Suprapubic skin (tissue), 4 donors: ENCODE measurements around the gene GPATCH4. TPM values are rescaled to one million over a fixed set of nuclear protein-coding genes. Genes with fewer than 3 reads are reported as not detected.
A peak's percentile ranks its signal among the peaks of the same experiment; 100 is the strongest.

Experiments used
- DNase-seq, 2 donors: peaks; one replicate each; pipeline ENCODE4 v3.0.0-alpha.2; 2019; ENCODE audit warnings: low spot score in 2 of 2
- H3K27ac ChIP-seq: fragments of 200-600 bp; sonication (generic); one replicate; pipeline ENCODE4 v1.5.1; 2019
- H3K27me3 ChIP-seq: fragments of 200-600 bp; sonication (generic); one replicate; pipeline ENCODE4 v1.5.1; 2019
- H3K36me3 ChIP-seq: fragments of 200-600 bp; sonication (generic); one replicate; pipeline ENCODE4 v1.5.1; 2019
- H3K4me1 ChIP-seq: fragments of 200-600 bp; sonication (generic); one replicate; pipeline ENCODE4 v1.5.1; 2019
- H3K4me3 ChIP-seq: fragments of 200-600 bp; sonication (generic); one replicate; pipeline ENCODE4 v1.5.1; 2019; ENCODE audit warnings: mild to moderate bottlenecking
- H3K9me3 ChIP-seq: fragments of 200-600 bp; sonication (generic); one replicate; pipeline ENCODE4 v1.5.1; 2019
- EP300 ChIP-seq: sonication (generic); formaldehyde crosslinking; IDR thresholded peaks from one replicate; pipeline ENCODE4 v1.6.1; 2017; ENCODE audit warnings: antibody characterized with exemption
- POLR2A ChIP-seq, 2 donors: fragments of 450-650 bp; IDR thresholded peaks; one replicate each; pipeline ENCODE4 v1.6.1; 2017; ENCODE audit warnings: antibody characterized with exemption in 2 of 2, mild to moderate bottlenecking in 2 of 2, moderate library complexity in 2 of 2
- POLR2AphosphoS5 ChIP-seq, 3 donors: sonication (generic); formaldehyde crosslinking; IDR thresholded peaks; one replicate each; pipeline ENCODE4 v1.6.1; 2017; ENCODE audit warnings: antibody characterized with exemption in 3 of 3
- WGBS: methylation state at CpG from one replicate; pipeline ENCODE4 v1.1.5; 2018; 5-methylcytosine and 5-hydroxymethylcytosine counted together
- total RNA-seq, 4 donors: library from RNA; depleted of rRNA; stranded (reverse); fragments of >200 nt; gene quantifications; one replicate each; pipeline ENCODE4 v1.1.0, GENCODE V29; 2016
- TF ChIP-seq, protein P1 (sequence below), 2 donors: fragments of 200-600 bp in 1 of 2; fragments of 450-650 bp in 1 of 2; sonication (generic) in 1 of 2; IDR thresholded peaks; one replicate each; pipeline ENCODE4 v1.5.1; 2016 to 2019; ENCODE audit warnings: antibody characterized with exemption in 2 of 2, mild to moderate bottlenecking in 1 of 2, moderate library complexity in 1 of 2

GPATCH4 gene
- total RNA-seq, 4 donors from 2014 or later: 15.9 to 25.1 (median 20.5) TPM

DNA sequence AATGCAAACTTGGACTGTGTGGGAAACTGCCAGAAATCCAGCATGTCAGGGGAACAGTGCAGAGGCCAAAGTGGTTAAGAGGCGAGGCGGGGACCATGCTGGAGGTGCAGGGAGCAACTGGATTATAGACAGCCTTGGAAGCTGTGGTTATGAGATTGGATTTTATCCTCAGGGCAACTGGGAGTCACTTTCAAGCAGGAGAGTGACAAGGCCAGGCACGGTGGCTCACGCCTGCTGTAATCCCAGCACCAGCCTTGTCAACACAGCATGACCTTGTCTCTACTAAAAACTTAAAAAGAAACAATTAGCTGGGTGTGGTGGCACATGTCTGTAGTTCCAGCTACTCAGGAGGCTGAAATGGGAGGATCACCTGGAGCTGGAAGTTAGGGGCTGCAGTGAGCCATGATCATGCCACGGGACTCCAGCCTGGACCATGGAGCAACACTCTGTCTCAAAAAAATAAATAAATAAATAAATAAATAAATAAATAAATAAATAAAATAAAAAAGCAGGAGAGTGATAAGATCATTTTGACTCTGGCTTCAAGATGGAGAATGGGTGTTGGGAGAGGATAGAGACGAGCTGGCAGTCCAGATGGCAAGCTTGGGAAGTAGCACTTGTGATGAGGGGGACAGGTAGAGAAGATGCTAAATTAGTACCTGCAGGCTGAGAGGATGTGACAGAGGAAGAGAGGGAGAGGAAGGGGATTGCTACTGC lies 21.5 kb upstream of the GPATCH4 start:
- H3K9me3 ChIP-seq: no peaks in the 10 kb centered on the region
- no peaks in the 10 kb centered on the region for H3K36me3 ChIP-seq
- no peak overlapping the region for H3K4me3 ChIP-seq
- TF ChIP-seq POLR2AphosphoS5 (IDR thresholded peaks at IDR 0.05) (no peak), EP300 (no peak), POLR2A (IDR thresholded peaks at IDR 0.05) (no peak)
- TF ChIP-seq, protein P1, sequence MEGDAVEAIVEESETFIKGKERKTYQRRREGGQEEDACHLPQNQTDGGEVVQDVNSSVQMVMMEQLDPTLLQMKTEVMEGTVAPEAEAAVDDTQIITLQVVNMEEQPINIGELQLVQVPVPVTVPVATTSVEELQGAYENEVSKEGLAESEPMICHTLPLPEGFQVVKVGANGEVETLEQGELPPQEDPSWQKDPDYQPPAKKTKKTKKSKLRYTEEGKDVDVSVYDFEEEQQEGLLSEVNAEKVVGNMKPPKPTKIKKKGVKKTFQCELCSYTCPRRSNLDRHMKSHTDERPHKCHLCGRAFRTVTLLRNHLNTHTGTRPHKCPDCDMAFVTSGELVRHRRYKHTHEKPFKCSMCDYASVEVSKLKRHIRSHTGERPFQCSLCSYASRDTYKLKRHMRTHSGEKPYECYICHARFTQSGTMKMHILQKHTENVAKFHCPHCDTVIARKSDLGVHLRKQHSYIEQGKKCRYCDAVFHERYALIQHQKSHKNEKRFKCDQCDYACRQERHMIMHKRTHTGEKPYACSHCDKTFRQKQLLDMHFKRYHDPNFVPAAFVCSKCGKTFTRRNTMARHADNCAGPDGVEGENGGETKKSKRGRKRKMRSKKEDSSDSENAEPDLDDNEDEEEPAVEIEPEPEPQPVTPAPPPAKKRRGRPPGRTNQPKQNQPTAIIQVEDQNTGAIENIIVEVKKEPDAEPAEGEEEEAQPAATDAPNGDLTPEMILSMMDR (IDR thresholded peaks at IDR 0.05): no peak
- DNase-seq: no peak
- no peak overlapping the region for H3K27ac ChIP-seq
- WGBS: 74% methylated on average over 6 of the region's 6 CpGs
- peaks cover 91% of the 10 kb centered on the region for H3K27me3 ChIP-seq
- H3K4me1 ChIP-seq: peaks cover 21% of the 10 kb centered on the region

DNA sequence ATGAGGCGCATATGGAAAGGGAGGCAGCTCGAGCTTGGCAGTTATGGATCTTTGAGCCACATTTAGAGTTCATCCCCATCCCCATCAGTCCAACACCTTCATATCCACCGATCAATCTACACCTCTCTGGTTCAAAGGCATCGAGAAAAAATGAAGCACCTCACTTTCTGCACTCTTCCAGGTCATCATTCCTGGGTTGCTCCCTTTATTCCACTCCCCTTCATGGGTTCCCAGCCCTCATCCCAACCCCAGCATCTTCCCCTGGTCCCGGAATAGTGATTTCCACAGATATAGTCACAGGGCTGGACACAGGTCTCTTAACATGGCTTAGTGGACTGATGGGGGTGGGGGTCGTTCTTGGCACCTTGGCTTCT lies 18.3 kb upstream of the GPATCH4 start:
- no peak for DNase-seq
- H3K27me3 ChIP-seq: peaks cover 69% of the 10 kb centered on the region
- no peak overlapping the region for H3K4me3 ChIP-seq
- no peak overlapping the region for H3K27ac ChIP-seq
- TF ChIP-seq, protein P1 (IDR thresholded peaks at IDR 0.05): no peak
- TF ChIP-seq EP300 (no peak), POLR2AphosphoS5 (IDR thresholded peaks at IDR 0.05) (no peak), POLR2A (IDR thresholded peaks at IDR 0.05) (no peak)
- H3K9me3 ChIP-seq: no peaks in the 10 kb centered on the region
- peaks cover 10% of the 10 kb centered on the region for H3K4me1 ChIP-seq
- 21% methylated on average over 6 of the region's 6 CpGs for WGBS
- H3K36me3 ChIP-seq: no peaks in the 10 kb centered on the region

DNA sequence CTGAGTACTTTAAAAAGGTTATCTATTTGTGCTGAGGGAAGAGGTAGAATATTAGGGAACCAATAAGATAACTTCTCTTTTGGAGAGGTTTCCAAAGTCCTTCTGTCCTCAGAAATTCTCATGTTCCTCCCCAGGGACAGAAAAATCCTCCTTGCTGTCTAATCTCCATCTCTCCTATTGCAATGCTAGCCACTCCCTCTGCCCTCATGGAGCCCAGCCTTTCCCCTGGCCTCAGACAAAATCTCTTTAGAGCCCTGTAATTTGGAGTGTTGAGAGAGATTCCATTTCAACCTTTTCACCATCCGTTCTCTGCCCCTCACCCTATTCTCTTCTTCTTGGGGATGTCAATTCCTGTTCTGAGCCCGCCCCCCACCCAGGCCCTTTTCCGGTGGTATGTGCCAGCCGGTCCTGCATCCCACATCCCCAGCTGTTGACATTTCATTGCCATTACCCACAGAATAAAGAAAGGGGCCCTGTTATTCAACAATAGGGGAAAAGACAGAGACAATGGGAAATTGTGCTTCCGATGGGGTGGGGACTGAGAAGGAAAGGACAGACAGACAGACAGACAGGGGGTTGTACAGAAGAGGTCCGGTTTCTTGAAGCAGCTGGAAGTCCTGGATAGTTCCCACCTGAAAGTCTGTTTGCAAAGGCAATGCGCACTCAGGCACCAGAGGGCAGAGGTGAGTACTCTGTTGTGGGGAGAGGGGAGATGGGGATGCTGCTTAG lies 17.7 kb upstream of the GPATCH4 start, which contains the start of gene HAPLN2:
Gene HAPLN2, plus strand, starts transcription at position 563 of the 729 bp plus-strand sequence. CDS start 4,076 bp downstream, outside the sequence.
- no peaks in the 10 kb centered on the region for H3K36me3 ChIP-seq
- TF ChIP-seq, protein P1 (IDR thresholded peaks at IDR 0.05): peak in 1 of 2 donors; percentile 22
- TF ChIP-seq EP300: no peak
- TF ChIP-seq POLR2AphosphoS5 (IDR thresholded peaks at IDR 0.05): no peak
- no peak for TF ChIP-seq POLR2A (IDR thresholded peaks at IDR 0.05)

GRCh38 chr1:156616463-156616862 lies 15.2 kb upstream of the GPATCH4 start:
- no peaks in the 10 kb centered on the region for H3K4me1 ChIP-seq
- H3K9me3 ChIP-seq: no peaks in the 10 kb centered on the region
- peaks cover 51% of the 10 kb centered on the region for H3K27me3 ChIP-seq
- H3K27ac ChIP-seq: no peak overlapping the region
- H3K36me3 ChIP-seq: no peaks in the 10 kb centered on the region
- TF ChIP-seq, protein P1 (IDR thresholded peaks at IDR 0.05): no peak
- TF ChIP-seq POLR2AphosphoS5 (IDR thresholded peaks at IDR 0.05) (no peak), EP300 (no peak), POLR2A (IDR thresholded peaks at IDR 0.05) (no peak)
- no peak for DNase-seq
- 12% methylated on average over 5 of the region's 5 CpGs for WGBS
- no peak overlapping the region for H3K4me3 ChIP-seq

More for the DNA sequence above, 17.7 kb upstream of the GPATCH4 start, which contains the start of gene HAPLN2:
- H3K4me1 ChIP-seq: peaks cover 4% of the 10 kb centered on the region
- H3K9me3 ChIP-seq: no peaks in the 10 kb centered on the region
- DNase-seq: no peak
- peaks cover 64% of the 10 kb centered on the region for H3K27me3 ChIP-seq
- no peak within 1 kb of the TSS for H3K27ac ChIP-seq
- 8% methylated on average over 7 of the region's 7 CpGs for WGBS
- H3K4me3 ChIP-seq: no peak within 1 kb of the TSS

DNA sequence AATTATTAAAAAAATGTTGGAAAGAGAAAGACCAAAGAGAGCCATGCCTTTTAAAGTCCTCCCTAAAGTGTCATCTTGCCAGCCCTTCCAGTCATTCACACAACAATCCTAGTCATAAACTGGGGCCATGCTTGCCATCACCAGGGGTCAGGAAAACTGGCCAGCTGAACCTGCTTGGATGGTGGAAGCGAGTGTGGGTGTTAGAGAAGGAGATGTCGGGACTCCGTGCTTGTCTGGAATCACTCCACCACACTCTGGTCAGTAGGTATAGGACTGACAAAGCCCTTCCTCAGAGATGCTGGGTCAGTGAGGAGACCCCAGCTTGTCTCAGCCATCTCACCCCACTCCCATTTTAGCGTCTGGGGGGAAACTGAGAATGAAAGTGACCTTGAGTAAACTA lies 14.7 kb upstream of the GPATCH4 start:
- TF ChIP-seq POLR2AphosphoS5 (IDR thresholded peaks at IDR 0.05): no peak
- TF ChIP-seq, protein P1 (IDR thresholded peaks at IDR 0.05): no peak
- TF ChIP-seq EP300: no peak
- TF ChIP-seq POLR2A (IDR thresholded peaks at IDR 0.05): no peak
- no peaks in the 10 kb centered on the region for H3K4me1 ChIP-seq
- DNase-seq: no peak
- H3K27ac ChIP-seq: no peak overlapping the region
- WGBS: 51% methylated on average over 4 of the region's 4 CpGs
- no peak overlapping the region for H3K4me3 ChIP-seq
- no peaks in the 10 kb centered on the region for H3K9me3 ChIP-seq
- no peaks in the 10 kb centered on the region for H3K36me3 ChIP-seq
- peaks cover 51% of the 10 kb centered on the region for H3K27me3 ChIP-seq
